ENCODE results near the gene VAV1. TPM values are rescaled to one million over a fixed set of nuclear protein-coding genes. Genes with fewer than 3 reads are reported as not detected.

VAV1 gene
- total and polyA plus RNA-seq, 9 of the 15 experiments (the other 6 are each of a cell fraction or from before 2014, with no cell fraction given), result 0.46 to 20.1 (median 11.1) TPM

DNA sequence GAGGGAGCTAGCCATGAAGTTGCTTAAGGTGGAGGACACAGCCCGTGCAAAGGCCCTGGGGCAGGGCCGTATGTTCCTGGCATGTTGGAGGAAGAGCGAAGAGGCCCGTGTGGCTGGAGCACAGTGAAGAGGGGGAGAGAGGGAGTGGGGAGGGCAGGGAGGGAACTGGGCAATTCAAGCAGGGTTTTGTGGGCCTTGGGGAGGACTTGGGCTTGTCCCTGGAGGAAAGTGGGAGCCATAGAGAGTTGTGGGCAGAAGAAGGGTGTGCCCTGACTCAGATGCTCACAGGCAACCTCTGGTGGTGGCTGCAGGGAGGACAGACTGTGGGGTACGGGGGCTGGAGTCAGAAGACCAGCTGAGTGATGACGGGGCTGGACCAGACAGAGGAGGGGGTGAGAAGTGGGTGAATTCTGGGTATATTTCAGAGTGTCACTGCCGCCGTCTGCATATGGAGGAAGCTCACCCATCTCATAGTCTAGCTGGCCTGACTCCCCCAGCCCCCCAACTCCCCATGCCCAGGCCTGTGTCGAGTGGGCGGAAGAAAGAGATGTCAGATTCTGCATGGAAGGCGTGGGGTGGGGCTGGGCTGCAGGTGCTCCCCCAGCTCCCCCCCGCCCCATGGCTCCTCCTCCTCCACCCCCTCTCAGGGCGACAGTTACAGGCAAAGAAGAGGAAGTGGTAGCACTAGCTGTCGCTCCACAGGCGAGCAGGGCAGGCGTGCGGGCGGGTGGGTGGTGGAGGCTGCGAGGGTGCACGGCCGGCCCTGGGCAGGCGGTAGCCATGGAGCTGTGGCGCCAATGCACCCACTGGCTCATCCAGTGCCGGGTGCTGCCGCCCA is at the start of gene VAV1 (continued):
- TF ChIP-seq CAMTA2 (CRISPR knock-in tag; conservative IDR thresholded peaks at IDR 0.05), result no peak
- TF ChIP-seq, protein P1, sequence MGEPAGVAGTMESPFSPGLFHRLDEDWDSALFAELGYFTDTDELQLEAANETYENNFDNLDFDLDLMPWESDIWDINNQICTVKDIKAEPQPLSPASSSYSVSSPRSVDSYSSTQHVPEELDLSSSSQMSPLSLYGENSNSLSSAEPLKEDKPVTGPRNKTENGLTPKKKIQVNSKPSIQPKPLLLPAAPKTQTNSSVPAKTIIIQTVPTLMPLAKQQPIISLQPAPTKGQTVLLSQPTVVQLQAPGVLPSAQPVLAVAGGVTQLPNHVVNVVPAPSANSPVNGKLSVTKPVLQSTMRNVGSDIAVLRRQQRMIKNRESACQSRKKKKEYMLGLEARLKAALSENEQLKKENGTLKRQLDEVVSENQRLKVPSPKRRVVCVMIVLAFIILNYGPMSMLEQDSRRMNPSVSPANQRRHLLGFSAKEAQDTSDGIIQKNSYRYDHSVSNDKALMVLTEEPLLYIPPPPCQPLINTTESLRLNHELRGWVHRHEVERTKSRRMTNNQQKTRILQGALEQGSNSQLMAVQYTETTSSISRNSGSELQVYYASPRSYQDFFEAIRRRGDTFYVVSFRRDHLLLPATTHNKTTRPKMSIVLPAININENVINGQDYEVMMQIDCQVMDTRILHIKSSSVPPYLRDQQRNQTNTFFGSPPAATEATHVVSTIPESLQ (CRISPR knock-in tag; IDR thresholded peaks at IDR 0.05), result no peak
- 0 out of 2 replicates have a peak, but pooled peaks have one; percentile 11 for TF ChIP-seq TAF7 (tag; IDR thresholded peaks at IDR 0.05)
- no peak for TF ChIP-seq ZNF3 (CRISPR knock-in tag; IDR thresholded peaks at IDR 0.05)
- TF ChIP-seq ZNF586 (CRISPR knock-in tag; conservative IDR thresholded peaks at IDR 0.05), result no peak
- TF ChIP-seq, protein P2, sequence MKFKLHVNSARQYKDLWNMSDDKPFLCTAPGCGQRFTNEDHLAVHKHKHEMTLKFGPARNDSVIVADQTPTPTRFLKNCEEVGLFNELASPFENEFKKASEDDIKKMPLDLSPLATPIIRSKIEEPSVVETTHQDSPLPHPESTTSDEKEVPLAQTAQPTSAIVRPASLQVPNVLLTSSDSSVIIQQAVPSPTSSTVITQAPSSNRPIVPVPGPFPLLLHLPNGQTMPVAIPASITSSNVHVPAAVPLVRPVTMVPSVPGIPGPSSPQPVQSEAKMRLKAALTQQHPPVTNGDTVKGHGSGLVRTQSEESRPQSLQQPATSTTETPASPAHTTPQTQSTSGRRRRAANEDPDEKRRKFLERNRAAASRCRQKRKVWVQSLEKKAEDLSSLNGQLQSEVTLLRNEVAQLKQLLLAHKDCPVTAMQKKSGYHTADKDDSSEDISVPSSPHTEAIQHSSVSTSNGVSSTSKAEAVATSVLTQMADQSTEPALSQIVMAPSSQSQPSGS (CRISPR knock-in tag; IDR thresholded peaks at IDR 0.05), result no peak
- no peak for TF ChIP-seq RBM39 (optimal IDR thresholded peaks at IDR 0.05; ENCODE audit: low read depth, low read length)
- TF ChIP-seq RAD51 (IDR thresholded peaks at IDR 0.05; ENCODE audit: borderline replicate concordance, low read depth), result no peak
- no peak for TF ChIP-seq ZNF384 (IDR thresholded peaks at IDR 0.05; ENCODE audit: low read depth, low read length)
- no peak for TF ChIP-seq NCOA2 (IDR thresholded peaks at IDR 0.05; ENCODE audit: partially characterized antibody in 2 of 2)
- no peak for TF ChIP-seq C11orf30 (IDR thresholded peaks at IDR 0.05; ENCODE audit: low read depth)
- peak; percentile 94 for TF ChIP-seq ZFP36 (IDR thresholded peaks at IDR 0.05; ENCODE audit: low read depth, low read length, partially characterized antibody)
- TF ChIP-seq, protein P3, sequence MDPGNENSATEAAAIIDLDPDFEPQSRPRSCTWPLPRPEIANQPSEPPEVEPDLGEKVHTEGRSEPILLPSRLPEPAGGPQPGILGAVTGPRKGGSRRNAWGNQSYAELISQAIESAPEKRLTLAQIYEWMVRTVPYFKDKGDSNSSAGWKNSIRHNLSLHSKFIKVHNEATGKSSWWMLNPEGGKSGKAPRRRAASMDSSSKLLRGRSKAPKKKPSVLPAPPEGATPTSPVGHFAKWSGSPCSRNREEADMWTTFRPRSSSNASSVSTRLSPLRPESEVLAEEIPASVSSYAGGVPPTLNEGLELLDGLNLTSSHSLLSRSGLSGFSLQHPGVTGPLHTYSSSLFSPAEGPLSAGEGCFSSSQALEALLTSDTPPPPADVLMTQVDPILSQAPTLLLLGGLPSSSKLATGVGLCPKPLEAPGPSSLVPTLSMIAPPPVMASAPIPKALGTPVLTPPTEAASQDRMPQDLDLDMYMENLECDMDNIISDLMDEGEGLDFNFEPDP (CRISPR knock-in tag; IDR thresholded peaks at IDR 0.05), result no peak
- TF ChIP-seq, protein P4, sequence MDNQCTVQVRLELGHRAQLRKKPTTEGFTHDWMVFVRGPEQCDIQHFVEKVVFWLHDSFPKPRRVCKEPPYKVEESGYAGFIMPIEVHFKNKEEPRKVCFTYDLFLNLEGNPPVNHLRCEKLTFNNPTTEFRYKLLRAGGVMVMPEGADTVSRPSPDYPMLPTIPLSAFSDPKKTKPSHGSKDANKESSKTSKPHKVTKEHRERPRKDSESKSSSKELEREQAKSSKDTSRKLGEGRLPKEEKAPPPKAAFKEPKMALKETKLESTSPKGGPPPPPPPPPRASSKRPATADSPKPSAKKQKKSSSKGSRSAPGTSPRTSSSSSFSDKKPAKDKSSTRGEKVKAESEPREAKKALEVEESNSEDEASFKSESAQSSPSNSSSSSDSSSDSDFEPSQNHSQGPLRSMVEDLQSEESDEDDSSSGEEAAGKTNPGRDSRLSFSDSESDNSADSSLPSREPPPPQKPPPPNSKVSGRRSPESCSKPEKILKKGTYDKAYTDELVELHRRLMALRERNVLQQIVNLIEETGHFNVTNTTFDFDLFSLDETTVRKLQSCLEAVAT (IDR thresholded peaks at IDR 0.05), result no peak
- no peak for TF ChIP-seq ZNF717 (CRISPR knock-in tag; IDR thresholded peaks at IDR 0.05)
- TF ChIP-seq CBX5 (IDR thresholded peaks at IDR 0.05; ENCODE audit: borderline replicate concordance, low read depth), result no peak
- TF ChIP-seq, protein P5, sequence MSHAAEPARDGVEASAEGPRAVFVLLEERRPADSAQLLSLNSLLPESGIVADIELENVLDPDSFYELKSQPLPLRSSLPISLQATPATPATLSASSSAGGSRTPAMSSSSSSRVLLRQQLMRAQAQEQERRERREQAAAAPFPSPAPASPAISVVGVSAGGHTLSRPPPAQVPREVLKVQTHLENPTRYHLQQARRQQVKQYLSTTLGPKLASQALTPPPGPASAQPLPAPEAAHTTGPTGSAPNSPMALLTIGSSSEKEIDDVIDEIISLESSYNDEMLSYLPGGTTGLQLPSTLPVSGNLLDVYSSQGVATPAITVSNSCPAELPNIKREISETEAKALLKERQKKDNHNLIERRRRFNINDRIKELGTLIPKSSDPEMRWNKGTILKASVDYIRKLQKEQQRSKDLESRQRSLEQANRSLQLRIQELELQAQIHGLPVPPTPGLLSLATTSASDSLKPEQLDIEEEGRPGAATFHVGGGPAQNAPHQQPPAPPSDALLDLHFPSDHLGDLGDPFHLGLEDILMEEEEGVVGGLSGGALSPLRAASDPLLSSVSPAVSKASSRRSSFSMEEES (CRISPR knock-in tag; IDR thresholded peaks at IDR 0.05), result no peak
- TF ChIP-seq ZNF12 (CRISPR knock-in tag; IDR thresholded peaks at IDR 0.05), result no peak
- TF ChIP-seq MYC (IDR thresholded peaks at IDR 0.05; ENCODE audit: low read depth, low read length), result peak; percentile 19; the same call in 1 of the 2 replicates
- no peak for TF ChIP-seq MYC (CRISPR knock-in tag; IDR thresholded peaks at IDR 0.05; ENCODE audit: borderline replicate concordance, low read depth)

All from K562 (cell line).